K562 (cell line): ENCODE results near the gene SEPTIN6. TPM values are rescaled to one million over a fixed set of nuclear protein-coding genes. Genes with fewer than 3 reads are reported as not detected.

Experiments used
- AFF4 ChIP-seq: sonication (generic); formaldehyde crosslinking; IDR thresholded peaks from 2 replicates; pipeline ENCODE4 v1.8.0; 2023; ENCODE audit warnings: mild to moderate bottlenecking, missing genetic modification reagents
- CBFA2T2 ChIP-seq: fragments of 450-650 bp; conservative IDR thresholded peaks from 2 replicates; pipeline ENCODE4 v1.6.1; 2017; ENCODE audit warnings: mild to moderate bottlenecking
- CLOCK ChIP-seq: fragments of 250-450 bp; sonication (Bioruptor Pico); IDR thresholded peaks from 2 replicates; pipeline ENCODE4 v1.4.0; 2020; ENCODE audit warnings: mild to moderate bottlenecking, moderate library complexity, borderline replicate concordance
- CREB3L1 ChIP-seq: fragments of 450-650 bp; IDR thresholded peaks from 2 replicates; pipeline ENCODE4 v1.6.1; 2014; ENCODE audit warnings: low read depth, mild to moderate bottlenecking, moderate library complexity, borderline replicate concordance
- ETS1 ChIP-seq: conservative IDR thresholded peaks from 2 replicates; pipeline ENCODE4 v1.6.1; 2011; ENCODE audit warnings: low read depth, mild to moderate bottlenecking, low read length; ENCODE audit not compliant: control insufficient read depth
- GATA2 ChIP-seq: sonication (generic); formaldehyde crosslinking; IDR thresholded peaks from 2 replicates; pipeline ENCODE4 v1.4.0; 2020; ENCODE audit warnings: mild to moderate bottlenecking, missing genetic modification reagents
- KLF1 ChIP-seq: fragments of 450-650 bp; IDR thresholded peaks from 2 replicates; pipeline ENCODE4 v1.6.1; 2016; ENCODE audit warnings: missing genetic modification characterization, missing compliant biosample characterization
- MTA2 ChIP-seq: fragments of 450-650 bp; IDR thresholded peaks from 2 replicates; pipeline ENCODE4 v1.6.1; 2016; ENCODE audit warnings: low read depth
- NFIX ChIP-seq: fragments of 250-450 bp; sonication (Bioruptor Pico); IDR thresholded peaks from 2 replicates; pipeline ENCODE4 v1.4.0; 2020; ENCODE audit warnings: low read depth, mild to moderate bottlenecking, moderate library complexity
- RNF2 ChIP-seq: sonication (generic); IDR thresholded peaks from 2 replicates; pipeline ENCODE4 v1.6.1; 2016
- SIX5 ChIP-seq, 2 experiments: IDR thresholded peaks; 2 replicates each; pipeline ENCODE4 v1.6.1; 2011; ENCODE audit warnings: low read length in 2 of 2, borderline replicate concordance in 1 of 2, low read depth in 1 of 2, mild to moderate bottlenecking in 1 of 2, moderate library complexity in 1 of 2; ENCODE audit not compliant: insufficient read depth in 1 of 2
- SREBF2 ChIP-seq: sonication (generic); formaldehyde crosslinking; IDR thresholded peaks from 2 replicates; pipeline ENCODE4 v1.4.0; 2020; ENCODE audit warnings: mild to moderate bottlenecking, missing genetic modification reagents
- TAF1 ChIP-seq: IDR thresholded peaks from 2 replicates; pipeline ENCODE4 v1.6.1; 2011; ENCODE audit warnings: mild to moderate bottlenecking, low read length, moderate library complexity; ENCODE audit not compliant: insufficient read depth, control insufficient read depth, severe bottlenecking; ENCODE audit errors: extremely low read depth
- ZNF133 ChIP-seq: fragments of 250-450 bp; sonication (Bioruptor Pico); IDR thresholded peaks from 2 replicates; pipeline ENCODE4 v1.4.0; 2020; ENCODE audit warnings: mild to moderate bottlenecking
- ZNF197 ChIP-seq: fragments of 200-800 bp; sonication (Bioruptor generic); IDR thresholded peaks from 2 replicates; pipeline ENCODE4 v1.6.1; 2016; ENCODE audit warnings: low read depth, missing genetic modification characterization, missing compliant biosample characterization
- ZNF76 ChIP-seq: fragments of 250-450 bp; sonication (Bioruptor Pico); IDR thresholded peaks from 2 replicates; pipeline ENCODE4 v1.4.0; 2020; ENCODE audit warnings: mild to moderate bottlenecking, moderate library complexity, borderline replicate concordance
- polyA plus RNA-seq, 8 experiments: library from polyadenylated mRNA; depleted of rRNA in 4 of 8; stranded (reverse) in 5 of 8; unstranded in 3 of 8; fragments of >200 nt; fragmentation: Nextera tagmentation in 2 of 8; fragmentation: Illumina TruSeq in 1 of 8; extraction: Ambion mirVana in 2 of 8; extraction: Trizol in 1 of 8; gene quantifications; 2 replicates each; pipeline versions ENCODE4 v1.2.1 to v1.2.3, GENCODE V29; 2011 to 2014; ENCODE audit warnings: inconsistent platforms in 1 of 8, missing spikeins in 1 of 8
- total RNA-seq, 7 experiments: library from RNA; depleted of rRNA in 6 of 7; stranded (reverse); fragments of >200 nt in 6 of 7; fragmentation: Illumina TruSeq in 2 of 7; extraction: Trizol in 2 of 7; gene quantifications; 2 replicates each; pipeline versions ENCODE4 v1.2.1 to v1.2.3, GENCODE V29; 2011 to 2021; ENCODE audit warnings: low replicate concordance in 1 of 7

SEPTIN6 gene
- total and polyA plus RNA-seq, 9 of the 15 experiments (the other 6 are each of a cell fraction or from before 2014, with no cell fraction given) = 8.4 to 67.0 (median 37.8) TPM

GRCh38 chrX:119693040-119693995, at the start of gene SEPTIN6 (continued):
- TF ChIP-seq MTA2 = no peak
- TF ChIP-seq AFF4 (CRISPR knock-in tag) = 0 out of 2 replicates have a peak, but pooled peaks have one; percentile 57
- TF ChIP-seq ZNF76 = no peak
- TF ChIP-seq ETS1 = no peak
- no peak; the same call in 1 of the 2 replicates for TF ChIP-seq CREB3L1
- no peak for TF ChIP-seq ZNF133 (CRISPR knock-in tag)
- no peak for TF ChIP-seq RNF2
- no peak for TF ChIP-seq ZNF197 (CRISPR knock-in tag)
- no peak for TF ChIP-seq SIX5 (IDR thresholded peaks at IDR 0.05; ENCODE audit: borderline replicate concordance in 1 of 2, insufficient read depth in 1 of 2, low read depth in 1 of 2, low read length in 2 of 2)
- no peak for TF ChIP-seq NFIX (CRISPR knock-in tag)
- no peak for TF ChIP-seq CLOCK (CRISPR knock-in tag)
- no peak; the same call in 1 of the 2 replicates for TF ChIP-seq GATA2 (CRISPR knock-in tag)
- TF ChIP-seq CBFA2T2 = no peak
- TF ChIP-seq SREBF2 (CRISPR knock-in tag) = no peak
- peak; percentile 85 for TF ChIP-seq TAF1
- 0 out of 2 replicates have a peak, but pooled peaks have one; percentile 41 for TF ChIP-seq KLF1 (tag)
